ENCODE data around the gene HAND1.

DNA sequence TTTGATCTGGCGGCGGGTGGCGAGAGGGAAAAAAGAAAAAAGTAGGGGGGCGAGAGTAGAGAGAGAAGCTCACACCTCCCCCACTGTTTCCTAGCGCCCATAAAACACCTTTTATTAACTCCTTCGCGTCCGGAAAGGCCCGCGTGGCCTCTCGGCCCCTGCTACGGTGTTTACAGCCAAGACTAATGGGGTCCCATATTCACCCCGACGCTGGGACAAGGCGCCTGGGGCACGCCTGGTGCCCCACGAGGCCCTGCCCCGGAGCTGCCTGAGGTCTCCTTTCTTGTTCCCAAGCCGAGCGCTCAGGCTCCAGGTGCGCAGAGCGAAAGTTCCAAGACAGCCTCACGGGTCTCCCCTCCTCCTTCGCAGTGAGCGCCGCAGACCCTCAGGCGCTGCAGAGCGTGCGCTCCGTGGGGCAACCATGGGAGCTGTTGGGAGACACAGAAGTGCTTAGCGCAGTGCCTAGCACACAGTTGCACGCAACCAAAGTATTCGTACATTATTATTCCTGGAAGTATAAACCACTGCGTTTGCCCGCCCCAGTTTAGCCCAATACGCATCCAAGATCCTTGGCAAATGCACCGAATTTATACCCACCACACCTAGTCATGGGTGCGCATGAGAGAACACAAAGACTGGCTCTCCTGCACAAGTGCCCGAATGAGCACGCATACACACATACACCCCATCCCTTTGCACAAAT, 4.3 kb downstream of the HAND1 start:
- TF ChIP-seq, protein P1, sequence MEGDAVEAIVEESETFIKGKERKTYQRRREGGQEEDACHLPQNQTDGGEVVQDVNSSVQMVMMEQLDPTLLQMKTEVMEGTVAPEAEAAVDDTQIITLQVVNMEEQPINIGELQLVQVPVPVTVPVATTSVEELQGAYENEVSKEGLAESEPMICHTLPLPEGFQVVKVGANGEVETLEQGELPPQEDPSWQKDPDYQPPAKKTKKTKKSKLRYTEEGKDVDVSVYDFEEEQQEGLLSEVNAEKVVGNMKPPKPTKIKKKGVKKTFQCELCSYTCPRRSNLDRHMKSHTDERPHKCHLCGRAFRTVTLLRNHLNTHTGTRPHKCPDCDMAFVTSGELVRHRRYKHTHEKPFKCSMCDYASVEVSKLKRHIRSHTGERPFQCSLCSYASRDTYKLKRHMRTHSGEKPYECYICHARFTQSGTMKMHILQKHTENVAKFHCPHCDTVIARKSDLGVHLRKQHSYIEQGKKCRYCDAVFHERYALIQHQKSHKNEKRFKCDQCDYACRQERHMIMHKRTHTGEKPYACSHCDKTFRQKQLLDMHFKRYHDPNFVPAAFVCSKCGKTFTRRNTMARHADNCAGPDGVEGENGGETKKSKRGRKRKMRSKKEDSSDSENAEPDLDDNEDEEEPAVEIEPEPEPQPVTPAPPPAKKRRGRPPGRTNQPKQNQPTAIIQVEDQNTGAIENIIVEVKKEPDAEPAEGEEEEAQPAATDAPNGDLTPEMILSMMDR (IDR thresholded peaks at IDR 0.05), result no peak
- TF ChIP-seq POLR2AphosphoS5 (IDR thresholded peaks at IDR 0.05; ENCODE audit: insufficient read depth in 1 of 2, low read depth in 1 of 2), result no peak
